ENCODE results near the gene ACTR8. TPM values are rescaled to one million over a fixed set of nuclear protein-coding genes. Genes with fewer than 3 reads are reported as not detected.
"Not testable (repeated sequence)": the region's sequence is repeated elsewhere in the genome, so short reads cannot be mapped to it uniquely, and the experiment has no call there.

The ACTR8 gene
- 10 to 100 TPM; 32.5 to 54.2 (median 41.5) TPM for total RNA-seq
- total RNA-seq (2013): 45.2 TPM

- DNase-seq: peak; percentile 84 to 90
- Histone ChIP-seq H3K9me3 (ENCODE audit: control insufficient read depth, insufficient read depth, low read length) (no peaks in the 10 kb centered on the region), H3K36me3 (ENCODE audit: control insufficient read depth, insufficient read depth, low read length) (peaks cover 48% of the 10 kb centered on the region), H3K4me3 (ENCODE audit: low read length) (peak within 1 kb of the TSS; percentile 84), H3K4me1 (ENCODE audit: control insufficient read depth, insufficient read depth, low read length) (peaks cover 11% of the 10 kb centered on the region), H3K27ac (ENCODE audit: low read length) (peak within 1 kb of the TSS; percentile 80), H3K27me3 (ENCODE audit: control insufficient read depth, insufficient read depth, low read length) (no peaks in the 10 kb centered on the region)
- Mint-ChIP-seq H3K9me3 (no peaks in the 10 kb centered on the region), H3K27me3 (ENCODE audit: low read depth in 2 of 2) (no peaks in the 10 kb centered on the region), H3K27ac (peak within 1 kb of the TSS; percentile 88 to 95), H3K36me3 (peaks cover 16% of the 10 kb centered on the region), H3K4me1 (peaks cover 32 to 33% of the 10 kb centered on the region in 2 donors), H3K4me3 (peak within 1 kb of the TSS; percentile 99)
- intact Hi-C loops (cut with micrococcal nuclease): no loop called here
- WGBS (ENCODE audit: insufficient coverage): 1% methylated on average over 65 of the region's 65 CpGs
- ATAC-seq: peak; percentile 89 to 94 (median 90)
- no peak for TF ChIP-seq CTCF (IDR thresholded peaks at IDR 0.05)
These were observed at the start of gene ACTR8 for GRCh38 chr3:53881691-53882593. TSS of gene ACTR8 (minus strand) at chr3:53882152. CDS start at chr3:53882101, 51 bp downstream.

GRCh38 chr3:53927208-53927872, 45.4 kb upstream of the ACTR8 start:
- not testable (repeated sequence) for H3K27ac Mint-ChIP-seq

GRCh38 chr3:53921296-53921695, 39.3 kb upstream of the ACTR8 start:
- H3K9me3 Mint-ChIP-seq: no peaks in the 10 kb centered on the region
- Histone ChIP-seq H3K4me1 (ENCODE audit: control insufficient read depth, insufficient read depth, low read length) (no peaks in the 10 kb centered on the region), H3K4me3 (ENCODE audit: low read length) (no peak overlapping the region), H3K27me3 (ENCODE audit: control insufficient read depth, insufficient read depth, low read length) (peaks cover 11% of the 10 kb centered on the region), H3K9me3 (ENCODE audit: control insufficient read depth, insufficient read depth, low read length) (no peaks in the 10 kb centered on the region), H3K36me3 (ENCODE audit: control insufficient read depth, insufficient read depth, low read length) (no peaks in the 10 kb centered on the region), H3K27ac (ENCODE audit: low read length) (no peak overlapping the region)
- no peak overlapping the region for H3K27ac Mint-ChIP-seq
- no peak overlapping the region for H3K4me3 Mint-ChIP-seq
- peaks cover 15% of the 10 kb centered on the region for H3K36me3 Mint-ChIP-seq
- intact Hi-C loops (cut with micrococcal nuclease): no loop called here
- TF ChIP-seq CTCF (IDR thresholded peaks at IDR 0.05): no peak
- DNase-seq: peak in 1 of 2 donors; percentile 46
- H3K27me3 Mint-ChIP-seq (ENCODE audit: low read depth in 2 of 2): peaks cover 22 to 23% of the 10 kb centered on the region in 2 donors
- no peaks in the 10 kb centered on the region for H3K4me1 Mint-ChIP-seq
- ATAC-seq: peak in 1 of 3 donors; percentile 33
- WGBS (ENCODE audit: insufficient coverage): 65% methylated on average over 1 of the region's 1 CpG

More at GRCh38 chr3:53927208-53927872, 45.4 kb upstream of the ACTR8 start:
- H3K27me3 ChIP-seq (ENCODE audit: control insufficient read depth, insufficient read depth, low read length); intact Hi-C loops (cut with micrococcal nuclease); H3K36me3 ChIP-seq (ENCODE audit: control insufficient read depth, insufficient read depth, low read length); DNase-seq; H3K27ac ChIP-seq (ENCODE audit: low read length); H3K9me3 ChIP-seq (ENCODE audit: control insufficient read depth, insufficient read depth, low read length); H3K4me3 Mint-ChIP-seq; H3K4me3 ChIP-seq (ENCODE audit: low read length); ATAC-seq; H3K9me3 Mint-ChIP-seq; H3K4me1 ChIP-seq (ENCODE audit: control insufficient read depth, insufficient read depth, low read length); H3K4me1 Mint-ChIP-seq; H3K36me3 Mint-ChIP-seq: not testable (repeated sequence)
- H3K27me3 Mint-ChIP-seq (ENCODE audit: low read depth in 2 of 2): peaks cover 7 to 21% of the 10 kb centered on the region in 2 donors
- WGBS (ENCODE audit: insufficient coverage): 92% methylated on average over 21 of the region's 30 CpGs

- no peaks in the 10 kb centered on the region for H3K36me3 ChIP-seq (ENCODE audit: control insufficient read depth, insufficient read depth, low read length)
- H3K4me1 ChIP-seq (ENCODE audit: control insufficient read depth, insufficient read depth, low read length): no peaks in the 10 kb centered on the region
- H3K4me3 ChIP-seq (ENCODE audit: low read length): no peak overlapping the region
- no peak for TF ChIP-seq CTCF (IDR thresholded peaks at IDR 0.05)
- H3K36me3 Mint-ChIP-seq: peaks cover 15% of the 10 kb centered on the region
- no peak overlapping the region for H3K4me3 Mint-ChIP-seq
- intact Hi-C loops (cut with micrococcal nuclease): no loop called here
- DNase-seq: no peak
- H3K9me3 ChIP-seq (ENCODE audit: control insufficient read depth, insufficient read depth, low read length): no peaks in the 10 kb centered on the region
- H3K27ac ChIP-seq (ENCODE audit: low read length): no peak overlapping the region
- no peak for ATAC-seq
- peaks cover 14% of the 10 kb centered on the region for H3K27me3 ChIP-seq (ENCODE audit: control insufficient read depth, insufficient read depth, low read length)
- H3K27me3 Mint-ChIP-seq (ENCODE audit: low read depth in 2 of 2): peaks cover 24 to 30% of the 10 kb centered on the region in 2 donors
- WGBS (ENCODE audit: insufficient coverage): 82% methylated on average over 1 of the region's 2 CpGs
- H3K4me1 Mint-ChIP-seq: no peaks in the 10 kb centered on the region
- H3K9me3 Mint-ChIP-seq: no peaks in the 10 kb centered on the region
- H3K27ac Mint-ChIP-seq: no peak overlapping the region
These were observed 37.8 kb upstream of the ACTR8 start for GRCh38 chr3:53919741-53920140.

All from natural killer cell (primary cell).